Hepatic stellate cell (primary cell): Measurements from ENCODE around the gene ARFGAP2.

Experiments
- DNase-seq: peaks from one replicate; pipeline ENCODE4 v3.0.0; 2011; ENCODE audit warnings: low spot score

The ARFGAP2 gene

GRCh38 chr11:47187723-47188122, 11.0 kb upstream of the ARFGAP2 start:
- no peak for DNase-seq

- peak; percentile 58 for DNase-seq
Observed at GRCh38 chr11:47186700-47187695, 10.3 kb upstream of the ARFGAP2 start.

- DNase-seq, result peak; percentile 68
Observed at GRCh38 chr11:47186076-47186699, 9.5 kb upstream of the ARFGAP2 start, which contains the start of gene PACSIN3. Gene PACSIN3, minus strand, starts transcription at chr11:47186434. Its CDS starts 3,707 bp downstream, at chr11:47182727.

GRCh38 chr11:47185305-47186075, 8.8 kb upstream of the ARFGAP2 start:
- DNase-seq, result peak; percentile 78

- DNase-seq, result peak; percentile 60
Observed at GRCh38 chr11:47184711-47185304, 8.1 kb upstream of the ARFGAP2 start.

GRCh38 chr11:47183969-47184368, 7.3 kb upstream of the ARFGAP2 start:
- no peak for DNase-seq

- no peak for DNase-seq
Observed at GRCh38 chr11:47183031-47183856, 6.6 kb upstream of the ARFGAP2 start.

- no peak for DNase-seq
Observed at GRCh38 chr11:47182380-47182779, 5.7 kb upstream of the ARFGAP2 start.

- no peak for DNase-seq
Observed at GRCh38 chr11:47181271-47181670, 4.6 kb upstream of the ARFGAP2 start.

GRCh38 chr11:47180006-47180787, 3.5 kb upstream of the ARFGAP2 start:
- no peak for DNase-seq

GRCh38 chr11:47179655-47179991, 2.9 kb upstream of the ARFGAP2 start:
- peak; percentile 67 for DNase-seq

- DNase-seq, result no peak
Observed at GRCh38 chr11:47178737-47179654, 2.3 kb upstream of the ARFGAP2 start.

GRCh38 chr11:47178316-47178715, 1.6 kb upstream of the ARFGAP2 start:
- DNase-seq, result no peak

GRCh38 chr11:47177846-47178245, 1.2 kb upstream of the ARFGAP2 start:
- no peak for DNase-seq

GRCh38 chr11:47177229-47177845, 658 bp upstream of the ARFGAP2 start:
- DNase-seq, result peak; percentile 75

- DNase-seq, result no peak
Observed at GRCh38 chr11:47175746-47176327, 842 bp downstream of the ARFGAP2 start.

GRCh38 chr11:47172740-47173336, 3.8 kb downstream of the ARFGAP2 start:
- no peak for DNase-seq

- no peak for DNase-seq
Observed at GRCh38 chr11:47171856-47172255, 4.8 kb downstream of the ARFGAP2 start.
